HEK293 (cell line): ENCODE data around the gene MUC12.

Experiments
- BCL11A ChIP-seq: fragments of 450-650 bp; formaldehyde crosslinking; IDR thresholded peaks from 2 replicates; pipeline ENCODE4 v1.5.1; 2016; ENCODE audit warnings: low read depth, missing biosample characterization, missing genetic modification characterization
- EGR2 ChIP-seq: fragments of 450-650 bp; formaldehyde crosslinking; IDR thresholded peaks from 2 replicates; pipeline ENCODE4 v1.5.1; 2016; ENCODE audit warnings: low read depth, missing biosample characterization, missing genetic modification characterization
- PBX3 ChIP-seq: sonication (generic); formaldehyde crosslinking; IDR thresholded peaks from 2 replicates; pipeline ENCODE4 v1.8.1; 2022; ENCODE audit warnings: mild to moderate bottlenecking, moderate library complexity, missing genetic modification reagents
- SP2 ChIP-seq: fragments of 450-650 bp; formaldehyde crosslinking; IDR thresholded peaks from 2 replicates; pipeline ENCODE4 v1.5.1; 2016; ENCODE audit warnings: missing biosample characterization, missing genetic modification characterization
- WT1 ChIP-seq: fragments of 450-650 bp; formaldehyde crosslinking; IDR thresholded peaks from 2 replicates; pipeline ENCODE4 v1.5.1; 2016; ENCODE audit warnings: missing biosample characterization, missing genetic modification characterization
- ZNF133 ChIP-seq: fragments of 450-650 bp; formaldehyde crosslinking; IDR thresholded peaks from 2 replicates; pipeline ENCODE4 v1.5.1; 2016; ENCODE audit warnings: missing biosample characterization, missing genetic modification characterization
- ZNF433 ChIP-seq: fragments of 450-650 bp; formaldehyde crosslinking; IDR thresholded peaks from 2 replicates; pipeline ENCODE4 v1.5.1; 2016; ENCODE audit warnings: missing biosample characterization, missing genetic modification characterization, low read depth
- ZNF549 ChIP-seq: fragments of 450-650 bp; IDR thresholded peaks from 2 replicates; pipeline ENCODE4 v1.5.1; 2018; ENCODE audit warnings: missing biosample characterization, missing genetic modification characterization, mild to moderate bottlenecking, inconsistent platforms, moderate library complexity
- ZNF585B ChIP-seq: fragments of 450-650 bp; formaldehyde crosslinking; IDR thresholded peaks from 2 replicates; pipeline ENCODE4 v1.5.1; 2016; ENCODE audit warnings: missing biosample characterization, missing genetic modification characterization
- ZNF654 ChIP-seq: fragments of 450-650 bp; formaldehyde crosslinking; IDR thresholded peaks from 2 replicates; pipeline ENCODE4 v1.5.1; 2016; ENCODE audit warnings: low read depth, missing biosample characterization, missing genetic modification characterization
- ZNF660 ChIP-seq: fragments of 450-650 bp; IDR thresholded peaks from 2 replicates; pipeline ENCODE4 v1.5.1; 2018; ENCODE audit warnings: missing biosample characterization, mild to moderate bottlenecking, missing genetic modification characterization
- ZNF792 ChIP-seq: fragments of 450-650 bp; formaldehyde crosslinking; IDR thresholded peaks from 2 replicates; pipeline ENCODE4 v1.5.1; 2016; ENCODE audit warnings: missing biosample characterization, missing genetic modification characterization
- TF ChIP-seq, protein P1 (sequence below): fragments of 450-650 bp; formaldehyde crosslinking; IDR thresholded peaks from 2 replicates; pipeline ENCODE4 v1.5.1; 2016; ENCODE audit warnings: missing biosample characterization, missing genetic modification characterization
- TF ChIP-seq, protein P2 (sequence below): fragments of 450-650 bp; formaldehyde crosslinking; IDR thresholded peaks from 2 replicates; pipeline ENCODE4 v1.5.1; 2016; ENCODE audit warnings: missing biosample characterization, missing genetic modification characterization, low read depth

- TF ChIP-seq, protein P1, sequence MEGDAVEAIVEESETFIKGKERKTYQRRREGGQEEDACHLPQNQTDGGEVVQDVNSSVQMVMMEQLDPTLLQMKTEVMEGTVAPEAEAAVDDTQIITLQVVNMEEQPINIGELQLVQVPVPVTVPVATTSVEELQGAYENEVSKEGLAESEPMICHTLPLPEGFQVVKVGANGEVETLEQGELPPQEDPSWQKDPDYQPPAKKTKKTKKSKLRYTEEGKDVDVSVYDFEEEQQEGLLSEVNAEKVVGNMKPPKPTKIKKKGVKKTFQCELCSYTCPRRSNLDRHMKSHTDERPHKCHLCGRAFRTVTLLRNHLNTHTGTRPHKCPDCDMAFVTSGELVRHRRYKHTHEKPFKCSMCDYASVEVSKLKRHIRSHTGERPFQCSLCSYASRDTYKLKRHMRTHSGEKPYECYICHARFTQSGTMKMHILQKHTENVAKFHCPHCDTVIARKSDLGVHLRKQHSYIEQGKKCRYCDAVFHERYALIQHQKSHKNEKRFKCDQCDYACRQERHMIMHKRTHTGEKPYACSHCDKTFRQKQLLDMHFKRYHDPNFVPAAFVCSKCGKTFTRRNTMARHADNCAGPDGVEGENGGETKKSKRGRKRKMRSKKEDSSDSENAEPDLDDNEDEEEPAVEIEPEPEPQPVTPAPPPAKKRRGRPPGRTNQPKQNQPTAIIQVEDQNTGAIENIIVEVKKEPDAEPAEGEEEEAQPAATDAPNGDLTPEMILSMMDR (tag by site-specific recombination): no peak
- TF ChIP-seq ZNF660 (tag by site-specific recombination): no peak
- TF ChIP-seq WT1 (tag by site-specific recombination): no peak
- TF ChIP-seq PBX3: no peak
- no peak for TF ChIP-seq EGR2 (tag by site-specific recombination)
- TF ChIP-seq BCL11A (tag by site-specific recombination): no peak
- no peak for TF ChIP-seq ZNF585B (tag by site-specific recombination)
- no peak for TF ChIP-seq ZNF133
- TF ChIP-seq ZNF792 (tag by site-specific recombination): no peak
- no peak for TF ChIP-seq ZNF654 (tag by site-specific recombination)
- no peak for TF ChIP-seq ZNF433 (tag by site-specific recombination)
- TF ChIP-seq, protein P2, sequence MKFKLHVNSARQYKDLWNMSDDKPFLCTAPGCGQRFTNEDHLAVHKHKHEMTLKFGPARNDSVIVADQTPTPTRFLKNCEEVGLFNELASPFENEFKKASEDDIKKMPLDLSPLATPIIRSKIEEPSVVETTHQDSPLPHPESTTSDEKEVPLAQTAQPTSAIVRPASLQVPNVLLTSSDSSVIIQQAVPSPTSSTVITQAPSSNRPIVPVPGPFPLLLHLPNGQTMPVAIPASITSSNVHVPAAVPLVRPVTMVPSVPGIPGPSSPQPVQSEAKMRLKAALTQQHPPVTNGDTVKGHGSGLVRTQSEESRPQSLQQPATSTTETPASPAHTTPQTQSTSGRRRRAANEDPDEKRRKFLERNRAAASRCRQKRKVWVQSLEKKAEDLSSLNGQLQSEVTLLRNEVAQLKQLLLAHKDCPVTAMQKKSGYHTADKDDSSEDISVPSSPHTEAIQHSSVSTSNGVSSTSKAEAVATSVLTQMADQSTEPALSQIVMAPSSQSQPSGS (tag by site-specific recombination): no peak
- TF ChIP-seq ZNF549 (tag by site-specific recombination): no peak
- no peak for TF ChIP-seq SP2 (tag by site-specific recombination)
Measured at GRCh38 chr7:100968031-100968430, 1.3 kb upstream of the MUC12 start.
